HepG2 (cell line): ENCODE measurements around the gene FERMT2. TPM values are rescaled to one million over a fixed set of nuclear protein-coding genes. Genes with fewer than 3 reads are reported as not detected.

Experiments
- ATAC-seq: fragments of 200-7000 bp; cut with Tn5 transposase; 3 replicates; pipeline ENCODE4 v1.9.1; 2020; ENCODE audit warnings: mild to moderate bottlenecking, moderate library complexity
- BruUV-seq: library from RNA; stranded (reverse); fragments of 400-500 nt; replicated peaks from 2 replicates; lab custom pipeline; 2021; lab: Mats Ljungman, UMichigan
- CTCF ChIA-PET: fragments of 300-600 bp; formaldehyde crosslinking; extraction: SDS; loops from one replicate; lab custom pipeline; 2021; ENCODE audit warnings: low total read pairs, inconsistent platforms, low intra/inter-chr PET ratio; lab: Yijun Ruan, JAX
- POLR2A ChIA-PET: fragments of 350-600 bp; sonication (Branson Sonifier 250); formaldehyde crosslinking; loops from one replicate; lab custom pipeline; 2020; ENCODE audit warnings: antibody characterized with exemption, inconsistent platforms; lab: Yijun Ruan, JAX
- DNase-seq: peaks from one replicate; pipeline ENCODE4 v3.0.0-alpha.2; 2015; ENCODE audit warnings: low spot score
- FAIRE-seq: peaks from 3 replicates; lab custom pipeline; 2011; peaks lifted over from hg19 to GRCh38; lab: Jason Lieb, UNC
- H2AFZ ChIP-seq: one replicate; pipeline ENCODE4 v1.6.1; 2011; ENCODE audit warnings: low read length, inconsistent platforms
- H3K27ac ChIP-seq: fragments of 300-600 bp; 3 replicates; pipeline ENCODE4 v1.8.0; 2011; ENCODE audit warnings: mixed run types, mild to moderate bottlenecking, mixed read lengths, low read length, inconsistent platforms; ENCODE audit not compliant: insufficient read depth; ENCODE audit errors: extremely low read length
- H3K27me3 ChIP-seq, 2 experiments: fragments of 200-600 bp in 1 of 2; 2 replicates in 1 of 2; 3 replicates in 1 of 2; pipeline versions ENCODE4 v1.6.0 to v1.8.0; 2011; ENCODE audit warnings: low read length in 2 of 2, mild to moderate bottlenecking in 2 of 2, moderate library complexity in 2 of 2, inconsistent platforms in 1 of 2; ENCODE audit not compliant: insufficient read depth in 2 of 2, control insufficient read depth in 1 of 2
- H3K36me3 ChIP-seq, 2 experiments: fragments of 200-600 bp in 1 of 2; replicated peaks in 1 of 2; 2 replicates in 1 of 2; 3 replicates in 1 of 2; pipeline versions ENCODE4 v1.5.1 to v1.8.0; 2011; ENCODE audit warnings: low read length in 2 of 2, inconsistent platforms in 1 of 2; ENCODE audit not compliant: insufficient read depth in 2 of 2, control insufficient read depth in 1 of 2
- H3K4me1 ChIP-seq: 2 replicates; pipeline ENCODE4 v1.5.1; 2012; ENCODE audit warnings: low read length, inconsistent platforms; ENCODE audit not compliant: insufficient read depth
- H3K4me2 ChIP-seq: 2 replicates; pipeline ENCODE4 v1.6.0; 2011; ENCODE audit warnings: low read depth, low read length, inconsistent platforms
- H3K4me3 ChIP-seq, 3 experiments: fragments of 200-600 bp in 1 of 3; sonication (generic), shearing (Covaris generic) in 1 of 3; replicated peaks in 1 of 3; 2 replicates each; pipeline ENCODE4 v1.5.1; 2011 to 2016; ENCODE audit warnings: low read length in 3 of 3, inconsistent platforms in 2 of 3, low read depth in 2 of 3, mild to moderate bottlenecking in 2 of 3, control low read depth in 1 of 3, mixed read lengths in 1 of 3; ENCODE audit not compliant: insufficient read depth in 1 of 3
- H3K79me2 ChIP-seq: one replicate; pipeline ENCODE4 v1.6.1; 2011; ENCODE audit warnings: low read length, inconsistent platforms; ENCODE audit not compliant: insufficient read depth
- H3K9ac ChIP-seq: 2 replicates; pipeline ENCODE4 v1.6.0; 2011; ENCODE audit warnings: mild to moderate bottlenecking, low read depth, low read length, inconsistent platforms; ENCODE audit not compliant: insufficient read depth
- H3K9me3 ChIP-seq: 2 replicates; pipeline ENCODE4 v1.5.1; 2012; ENCODE audit warnings: mild to moderate bottlenecking, low read length
- H4K20me1 ChIP-seq: 2 replicates; pipeline ENCODE4 v1.6.0; 2011; ENCODE audit warnings: inconsistent platforms, mild to moderate bottlenecking, low read length, moderate library complexity; ENCODE audit not compliant: insufficient read depth
- CEBPB ChIP-seq: IDR thresholded peaks from 2 replicates; pipeline ENCODE4 v1.6.1; 2011; ENCODE audit warnings: low read depth, low read length, improper control_type of control experiment, borderline replicate concordance
- CENPT ChIP-seq: sonication (generic); formaldehyde crosslinking; IDR thresholded peaks from 2 replicates; pipeline ENCODE4 v1.8.0; 2022; ENCODE audit warnings: low read depth, mild to moderate bottlenecking, moderate library complexity, missing genetic modification reagents
- DNMT3B ChIP-seq: conservative IDR thresholded peaks from 2 replicates; pipeline ENCODE4 v1.6.1; 2016; ENCODE audit warnings: missing biosample characterization, control low read depth
- KLF11 ChIP-seq: IDR thresholded peaks from 2 replicates; pipeline ENCODE4 v1.6.1; 2016; ENCODE audit warnings: missing compliant biosample characterization
- SAFB2 ChIP-seq: sonication (generic); formaldehyde crosslinking; IDR thresholded peaks from 2 replicates; pipeline ENCODE4 v1.5.1; 2020; ENCODE audit warnings: missing genetic modification reagents, low read depth, mild to moderate bottlenecking, borderline replicate concordance
- ZFP91 ChIP-seq: sonication (generic); formaldehyde crosslinking; IDR thresholded peaks from 2 replicates; pipeline ENCODE4 v1.9.0; 2022; ENCODE audit warnings: missing genetic modification reagents, mild to moderate bottlenecking, borderline replicate concordance
- ZNF280D ChIP-seq: sonication (generic); formaldehyde crosslinking; IDR thresholded peaks from 2 replicates; pipeline ENCODE4 v1.5.1; 2020; ENCODE audit warnings: mild to moderate bottlenecking, missing genetic modification reagents
- ZNF577 ChIP-seq: sonication (generic); formaldehyde crosslinking; IDR thresholded peaks from 2 replicates; pipeline ENCODE4 v1.4.0; 2020; ENCODE audit warnings: mild to moderate bottlenecking, low read depth, missing genetic modification reagents, borderline replicate concordance
- ZNF749 ChIP-seq: sonication (generic); formaldehyde crosslinking; IDR thresholded peaks from 2 replicates; pipeline ENCODE4 v1.8.0; 2022; ENCODE audit warnings: mild to moderate bottlenecking, missing genetic modification reagents, moderate library complexity, borderline replicate concordance
- WGBS: methylation state at CpG from one replicate; pipeline ENCODE4 v1.1.6; 2017; ENCODE audit warnings: low lambda C conversion rate; 5-methylcytosine and 5-hydroxymethylcytosine counted together
- in situ Hi-C: cut with HindIII; loops from 2 replicates; pipeline ENCODE4 v1.10.0; 2017; ENCODE audit warnings: low pct_unique_long_range_greater_than_20kb; ENCODE audit not compliant: extremely low pct_ligation_motif_present
- intact Hi-C: fragments of 100-400 bp; cut with micrococcal nuclease; formaldehyde crosslinking; loops from one replicate; pipeline ENCODE4 v1.10.0; 2022; ENCODE audit not compliant: unreplicated experiment
- polyA plus RNA-seq, 8 experiments: library from polyadenylated mRNA; depleted of rRNA in 3 of 8; stranded (reverse) in 7 of 8; unstranded in 1 of 8; fragments of >200 nt; fragmentation: Illumina TruSeq in 4 of 8; extraction: Trizol in 4 of 8; gene quantifications; 2 replicates each; pipeline versions ENCODE4 v1.2.1 to v1.2.3, GENCODE V29; 2011 to 2016; ENCODE audit warnings: low read depth in 4 of 8, missing spikeins in 1 of 8, mixed read lengths in 1 of 8; ENCODE audit not compliant: insufficient read depth in 1 of 8
- total RNA-seq, 5 experiments: library from RNA; depleted of rRNA; stranded (reverse); fragments of >200 nt; fragmentation: Illumina TruSeq; extraction: Trizol; gene quantifications; 2 replicates each; pipeline ENCODE4 v1.2.3, GENCODE V29; 2016; ENCODE audit warnings: low read depth in 1 of 5

The FERMT2 gene
- total and polyA plus RNA-seq, 2 of the 13 experiments (the other 11 are each of a cell fraction or from before 2014, with no cell fraction given) = 36.2 to 60.4 TPM

- H3K36me3 ChIP-seq = peaks cover 8 to 52% of the 10 kb centered on the region in 2 experiments
- WGBS = 33% methylated on average over 3 of the region's 3 CpGs
- in situ Hi-C loops = no loop called here
These were observed 72.4 kb downstream of the FERMT2 start for GRCh38 chr14:52878469-52878868.

GRCh38 chr14:52877628-52878027 lies 73.2 kb downstream of the FERMT2 start:
- Histone ChIP-seq H3K4me3 (no peak overlapping the region), H3K79me2 (no peaks in the 10 kb centered on the region), H3K9ac (no peak overlapping the region), H3K27ac (no peak overlapping the region), H3K27me3 (no peaks in the 10 kb centered on the region), H3K4me2 (no peak overlapping the region), H3K4me1 (no peaks in the 10 kb centered on the region), H3K36me3 (peaks cover 14 to 57% of the 10 kb centered on the region in 2 experiments), H3K9me3 (no peaks in the 10 kb centered on the region), H4K20me1 (no peaks in the 10 kb centered on the region), H2AFZ (no peak overlapping the region)
- WGBS = 98% methylated on average over 2 of the region's 2 CpGs
- TF ChIP-seq ZFP91 (CRISPR knock-in tag) = no peak
- TF ChIP-seq DNMT3B (CRISPR knock-in tag) = no peak
- TF ChIP-seq ZNF577 (CRISPR knock-in tag) = no peak
- TF ChIP-seq ZNF749 = no peak
- TF ChIP-seq KLF11 = no peak
- TF ChIP-seq SAFB2 (CRISPR knock-in tag) = no peak
- no peak for TF ChIP-seq CENPT (CRISPR knock-in tag)
- no peak for TF ChIP-seq ZNF280D (CRISPR knock-in tag)
- ChIA-PET CTCF (no interaction called here), POLR2A (no interaction called here)
- intact Hi-C loops (no loop called here), in situ Hi-C loops (no loop called here)
- no peak for DNase-seq
- no peak for FAIRE-seq
- BruUV-seq = no TSS peak
- ATAC-seq = no peak

More at GRCh38 chr14:52878469-52878868, 72.4 kb downstream of the FERMT2 start:
- no peaks in the 10 kb centered on the region for H3K9me3 ChIP-seq
- ATAC-seq (no peak), FAIRE-seq (no peak), DNase-seq (no peak)
- POLR2A ChIA-PET = no interaction called here
- TF ChIP-seq CEBPB (peak; percentile 57; the same call in 1 of the 2 replicates), ZFP91 (CRISPR knock-in tag) (no peak)
- no peak overlapping the region for H2AFZ ChIP-seq
- H3K79me2 ChIP-seq = no peaks in the 10 kb centered on the region
- CTCF ChIA-PET = no interaction called here
- H3K27ac ChIP-seq = no peak overlapping the region
- BruUV-seq = no TSS peak
- no peaks in the 10 kb centered on the region for H4K20me1 ChIP-seq
- no peaks in the 10 kb centered on the region for H3K27me3 ChIP-seq
- H3K9ac ChIP-seq = no peak overlapping the region
- no peak overlapping the region for H3K4me3 ChIP-seq
- intact Hi-C loops = no loop called here
- H3K4me1 ChIP-seq = no peaks in the 10 kb centered on the region
- H3K4me2 ChIP-seq = no peak overlapping the region
